ENCODE data around the gene LPP. TPM values are rescaled to one million over a fixed set of nuclear protein-coding genes. Genes with fewer than 3 reads are reported as not detected.

LPP gene
- total RNA-seq, 1 experiment from 2014 or later: 18.1 TPM

- no peak for DNase-seq (ENCODE audit: low read depth)
Measured at GRCh38 chr3:188782613-188783124, 628.7 kb downstream of the LPP start.

DNA sequence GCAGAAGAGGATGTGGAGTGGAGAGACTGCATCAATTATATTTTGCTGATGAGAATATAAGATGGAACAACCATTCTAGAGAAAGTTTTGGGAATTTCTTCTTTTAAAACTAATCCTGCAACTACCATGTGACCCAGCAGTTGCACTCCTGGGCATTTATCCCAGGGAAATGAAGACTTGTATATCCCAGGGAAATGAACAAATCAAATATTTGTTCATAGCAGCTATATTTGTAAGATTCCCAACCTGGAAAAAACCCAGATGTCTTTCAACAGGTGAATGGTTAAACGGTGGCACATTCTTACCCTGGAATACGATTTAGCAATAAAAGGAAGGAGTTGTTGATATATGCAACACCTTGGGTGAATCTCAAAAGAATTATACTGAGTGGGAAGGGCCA lies 632.5 kb downstream of the LPP start:
- DNase-seq (ENCODE audit: low read depth): no peak

DNA sequence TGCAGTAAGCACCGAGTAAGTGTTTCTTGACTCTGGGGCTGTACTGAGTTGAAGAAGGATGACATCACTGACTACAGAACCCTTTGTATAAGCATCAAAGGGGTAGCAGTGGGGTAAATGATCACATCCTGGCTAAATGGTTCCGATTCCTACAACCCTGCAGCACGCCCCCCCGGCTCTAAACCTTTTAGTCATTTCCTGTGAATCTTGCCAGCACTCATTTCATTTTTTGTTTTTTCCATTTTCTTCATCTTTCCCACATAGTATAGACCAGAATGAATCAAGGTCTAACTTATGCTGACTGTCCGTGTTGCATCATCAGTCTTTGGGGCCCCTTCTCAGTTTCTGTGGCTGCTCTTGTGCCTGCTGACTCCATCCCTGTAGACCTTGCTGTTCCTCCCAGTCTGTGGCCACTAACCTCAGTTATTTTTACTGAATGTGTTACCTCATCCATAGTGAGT lies 634.7 kb downstream of the LPP start:
- DNase-seq (ENCODE audit: low read depth): peak; percentile 86

DNA sequence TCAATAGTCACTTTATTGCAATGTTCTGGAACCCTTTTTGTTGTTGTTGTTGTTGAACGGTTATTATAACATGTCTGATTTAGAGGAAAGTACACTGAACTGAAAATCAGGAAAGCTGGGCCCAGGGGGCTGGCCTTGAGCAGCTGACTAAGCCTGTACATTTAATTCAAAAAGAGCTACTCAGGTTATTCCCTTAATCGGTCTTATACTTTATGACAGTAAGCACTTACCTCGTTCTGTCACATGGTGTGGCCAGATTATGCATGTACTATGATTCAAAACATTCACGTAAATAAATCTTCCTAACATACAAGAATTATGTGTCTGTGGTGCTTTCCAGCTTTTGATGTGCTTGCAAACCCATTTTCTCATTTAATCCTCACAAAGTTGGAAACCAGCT lies 635.3 kb downstream of the LPP start:
- DNase-seq (ENCODE audit: low read depth): no peak

GRCh38 chr3:188791311-188791710 lies 637.4 kb downstream of the LPP start:
- no peak for DNase-seq (ENCODE audit: low read depth)

GRCh38 chr3:188792793-188793192 lies 638.8 kb downstream of the LPP start:
- no peak for DNase-seq (ENCODE audit: low read depth)

DNA sequence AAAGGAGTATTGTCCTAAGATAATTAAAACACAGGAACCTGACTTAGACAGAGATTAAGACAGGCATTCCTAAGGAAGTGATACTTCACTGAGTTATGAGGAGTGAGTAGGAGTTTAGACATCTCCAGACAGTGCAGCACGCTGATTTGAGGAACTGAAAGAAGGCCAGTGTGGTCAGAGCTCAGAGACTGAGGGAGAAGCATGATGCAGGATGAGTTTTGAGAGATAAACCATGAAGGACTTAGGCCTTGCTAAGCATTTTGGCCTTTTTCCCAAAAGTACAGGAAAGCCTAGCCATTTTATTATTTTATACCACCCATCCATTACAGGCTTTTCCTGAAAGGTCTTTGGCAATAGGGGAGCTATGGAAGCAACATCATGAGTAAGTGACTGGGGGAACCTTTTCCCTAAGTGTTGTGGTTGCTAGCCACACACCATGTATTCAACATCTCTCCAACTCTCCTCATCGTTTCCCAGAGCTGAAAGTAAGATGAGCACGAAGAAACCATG lies 642.2 kb downstream of the LPP start:
- DNase-seq (ENCODE audit: low read depth): peak; percentile 54

DNA sequence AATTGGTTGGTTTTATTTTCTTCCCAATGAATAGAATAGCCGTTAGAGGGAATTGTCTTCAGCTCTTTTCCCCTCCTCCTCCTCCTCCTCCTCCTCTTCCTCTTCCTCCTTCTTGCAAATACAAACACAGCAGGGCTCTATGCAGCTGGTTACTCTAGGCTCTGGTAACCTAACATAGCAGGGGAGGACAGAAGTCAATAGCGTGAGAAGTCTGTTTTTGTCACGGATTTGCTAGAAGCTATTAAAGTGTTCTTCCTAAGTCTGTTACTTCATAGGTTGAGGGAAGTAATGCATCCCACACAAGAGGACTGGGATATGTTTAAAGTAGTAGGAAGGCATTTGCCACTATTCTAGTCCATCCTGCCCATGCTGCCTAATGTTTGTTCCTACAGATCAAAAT lies 643.1 kb downstream of the LPP start:
- DNase-seq (ENCODE audit: low read depth): no peak

DNA sequence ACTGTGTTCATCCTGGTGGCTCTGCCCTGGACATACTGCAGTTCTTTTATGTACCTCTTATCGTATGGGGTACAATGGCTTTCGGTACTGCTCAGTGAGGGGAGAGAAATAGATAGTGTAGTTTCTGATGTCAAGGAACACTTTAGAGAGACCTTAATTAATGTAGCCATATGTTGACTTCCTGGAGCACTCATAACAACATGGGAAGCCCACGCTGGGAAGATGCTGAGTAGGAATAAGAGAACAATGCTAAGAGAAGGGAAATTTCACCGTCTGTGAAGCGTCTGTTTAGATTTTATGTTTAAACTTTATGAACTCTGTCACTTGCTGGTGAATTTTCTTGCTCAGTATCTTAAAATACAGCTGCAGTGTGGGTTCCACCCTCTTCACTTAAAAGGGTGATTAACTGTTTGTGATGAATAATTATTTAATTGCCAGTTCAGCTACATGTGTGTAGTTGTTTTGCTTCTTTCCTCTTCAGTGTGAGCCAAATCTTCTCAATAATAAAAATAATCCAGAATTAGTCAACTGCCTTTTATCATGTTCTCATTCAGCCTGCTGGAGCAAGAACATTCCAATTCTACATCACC lies 644.7 kb downstream of the LPP start:
- no peak for DNase-seq (ENCODE audit: low read depth)

- no peak for DNase-seq (ENCODE audit: low read depth)
Measured at GRCh38 chr3:188801393-188801792, 647.4 kb downstream of the LPP start.

DNA sequence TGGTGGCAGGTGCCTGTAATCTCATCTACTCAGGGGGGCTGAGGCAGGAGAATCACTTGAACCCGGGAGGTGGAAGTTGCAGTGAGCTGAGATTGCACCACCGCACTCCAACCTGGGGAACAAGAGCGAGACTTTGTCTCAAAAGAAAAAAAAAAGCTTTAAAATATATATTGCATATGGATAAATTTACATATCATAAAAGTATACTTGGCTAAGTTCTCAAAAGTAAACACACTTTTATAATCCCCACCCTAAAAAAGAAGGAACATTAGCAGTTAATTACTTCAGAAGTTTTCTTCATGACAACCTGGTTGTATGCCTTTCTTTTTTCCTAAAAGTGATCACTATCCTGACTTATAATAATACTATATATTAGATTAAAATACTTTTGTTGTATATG lies 648.7 kb downstream of the LPP start:
- no peak for DNase-seq (ENCODE audit: low read depth)

GRCh38 chr3:188807006-188807405 lies 653.0 kb downstream of the LPP start:
- no peak for DNase-seq (ENCODE audit: low read depth)

DNA sequence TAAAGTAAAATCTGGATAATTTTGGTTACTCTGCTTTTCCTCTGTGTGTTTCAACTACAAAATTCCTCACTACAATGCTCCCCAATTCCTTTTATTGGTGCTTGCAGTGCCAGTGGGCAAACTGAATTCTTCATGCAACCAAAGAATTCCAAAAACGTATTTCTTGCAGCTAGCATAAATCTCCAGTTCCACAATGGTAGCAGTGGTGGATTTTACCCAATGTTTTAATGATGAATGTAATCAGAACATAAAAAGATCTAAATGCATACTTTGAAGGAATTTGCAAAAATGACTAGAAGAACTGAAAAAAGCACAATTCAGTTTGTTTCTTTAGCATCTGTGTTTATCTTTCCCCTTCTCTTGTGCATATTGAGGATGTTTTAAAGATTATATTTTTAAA lies 658.2 kb downstream of the LPP start:
- DNase-seq (ENCODE audit: low read depth): no peak

DNA sequence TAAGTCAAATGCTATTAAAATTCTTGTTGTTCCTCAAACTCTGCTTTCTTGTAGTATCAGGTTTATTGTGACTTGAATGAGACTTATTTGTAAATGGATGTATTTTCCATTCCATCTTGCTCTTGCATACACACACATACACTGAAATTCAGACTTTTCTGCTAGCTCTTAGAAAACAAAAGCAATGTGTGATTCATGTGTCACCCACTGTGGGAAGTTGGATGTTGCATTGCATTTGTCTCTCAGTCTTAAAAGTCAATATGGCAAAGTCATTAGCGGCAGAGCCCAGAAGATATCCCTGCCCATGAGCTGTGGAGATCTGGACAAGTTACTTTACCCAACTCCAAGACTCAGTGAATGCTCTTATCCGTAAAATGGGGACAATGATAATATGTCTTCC lies 660.6 kb downstream of the LPP start:
- DNase-seq (ENCODE audit: low read depth): no peak

GRCh38 chr3:188817103-188817934 lies 663.4 kb downstream of the LPP start:
- no peak for DNase-seq (ENCODE audit: low read depth)

DNA sequence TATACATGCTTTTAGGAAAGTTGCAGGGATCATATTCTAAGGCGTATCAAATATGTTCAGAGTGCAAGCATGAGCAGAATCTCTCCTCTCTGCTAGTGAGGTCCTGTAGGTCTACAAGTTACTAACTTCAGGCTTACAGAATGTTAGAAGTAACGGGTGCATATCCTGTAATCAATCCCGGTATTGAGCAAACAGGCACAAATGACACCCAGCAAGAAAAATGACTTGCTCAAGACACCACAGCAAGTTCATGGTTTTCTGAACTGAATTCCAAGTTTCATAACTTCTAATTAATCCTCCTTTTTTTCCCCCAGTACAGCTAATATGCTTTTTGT lies 663.9 kb downstream of the LPP start:
- no peak for DNase-seq (ENCODE audit: low read depth)

GRCh38 chr3:188818282-188818681 lies 664.3 kb downstream of the LPP start:
- no peak for DNase-seq (ENCODE audit: low read depth)

GRCh38 chr3:188819939-188820338 lies 666.0 kb downstream of the LPP start:
- DNase-seq (ENCODE audit: low read depth): no peak

- no peak for DNase-seq (ENCODE audit: low read depth)
Measured at GRCh38 chr3:188822004-188822403, 668.0 kb downstream of the LPP start.

- no peak for DNase-seq (ENCODE audit: low read depth)
Measured at GRCh38 chr3:188822411-188822810, 668.5 kb downstream of the LPP start.

GRCh38 chr3:188824566-188824965 lies 670.6 kb downstream of the LPP start:
- no peak for DNase-seq (ENCODE audit: low read depth)

DNA sequence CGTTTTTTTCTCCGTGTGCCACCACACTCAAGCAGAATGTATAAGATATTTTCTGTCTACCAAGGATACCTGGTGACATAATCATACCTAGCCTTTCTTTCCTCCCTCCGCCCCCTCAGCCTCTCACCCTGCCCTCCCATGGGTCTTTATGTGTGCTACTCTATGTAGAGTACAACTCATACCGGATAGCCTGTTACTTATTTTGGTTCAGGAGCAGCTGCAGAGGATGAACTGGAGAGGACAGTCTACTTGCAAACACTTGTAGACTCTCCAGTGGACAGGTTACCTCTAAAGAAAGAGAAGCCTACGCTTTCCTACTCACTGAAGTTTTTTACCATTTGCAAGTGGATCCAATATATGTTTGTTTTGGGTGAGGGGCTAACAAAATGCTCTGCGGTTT lies 671.9 kb downstream of the LPP start:
- no peak for DNase-seq (ENCODE audit: low read depth)

DNA sequence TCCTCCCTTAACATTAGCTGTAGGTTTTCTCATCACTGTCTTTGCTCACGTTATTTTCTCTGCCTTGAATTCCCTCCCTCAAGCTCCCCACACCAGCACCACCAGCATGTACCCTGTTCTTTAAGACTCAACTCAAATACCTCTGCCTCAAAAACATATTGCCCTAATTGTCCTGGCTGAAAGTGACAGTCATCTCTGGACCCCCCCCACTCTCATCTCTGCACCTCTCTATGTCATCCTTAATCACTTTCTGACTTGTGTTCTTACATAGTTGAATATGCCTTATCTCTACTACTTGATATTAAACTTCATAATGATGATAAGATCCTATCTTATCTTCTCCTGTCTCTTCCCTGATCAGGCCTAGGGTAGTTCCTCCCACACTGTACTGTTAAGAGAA lies 672.6 kb downstream of the LPP start:
- no peak for DNase-seq (ENCODE audit: low read depth)
